Gastroesophageal sphincter (tissue), 4 donors: ENCODE measurements around the gene TSPO2. TPM values are rescaled to one million over a fixed set of nuclear protein-coding genes. Genes with fewer than 3 reads are reported as not detected.

ENCODE experiments used
- ATAC-seq: fragments of 150-250 bp; one replicate; pipeline ENCODE4 v1.9.1; 2016; ENCODE audit warnings: mild to moderate bottlenecking, moderate library complexity
- H3K27ac ChIP-seq, 4 donors: fragments of 200-600 bp; sonication (generic) in 3 of 4; 1 replicate in 3 of 4; 2 replicates in 1 of 4; pipeline ENCODE4 v1.5.1; 2016 to 2019
- H3K27me3 ChIP-seq: fragments of 200-600 bp; sonication (generic); one replicate; pipeline ENCODE4 v1.5.1; 2019
- H3K36me3 ChIP-seq, 2 donors: fragments of 200-600 bp; sonication (generic); one replicate each; pipeline ENCODE4 v1.5.1; 2019; ENCODE audit warnings: control low read depth in 1 of 2
- H3K4me1 ChIP-seq, 3 donors: fragments of 200-600 bp; sonication (generic); 1 replicate in 2 of 3; 2 replicates in 1 of 3; pipeline ENCODE4 v1.5.1; 2016 to 2019; ENCODE audit warnings: control low read depth in 2 of 3
- H3K4me3 ChIP-seq, 2 donors: fragments of 200-600 bp; sonication (generic); one replicate each; pipeline ENCODE4 v1.5.1; 2019; ENCODE audit warnings: mild to moderate bottlenecking in 1 of 2, moderate library complexity in 1 of 2
- H3K9me3 ChIP-seq, 3 donors: fragments of 200-600 bp; sonication (generic); one replicate each; pipeline ENCODE4 v1.5.1; 2017 to 2019; ENCODE audit warnings: control low read depth in 2 of 3
- EP300 ChIP-seq: sonication (generic); formaldehyde crosslinking; IDR thresholded peaks from one replicate; pipeline ENCODE4 v1.6.1; 2017; ENCODE audit warnings: antibody characterized with exemption, mild to moderate bottlenecking
- POLR2A ChIP-seq, 2 donors: fragments of 450-650 bp; IDR thresholded peaks; one replicate each; pipeline ENCODE4 v1.6.1; 2017; ENCODE audit warnings: antibody characterized with exemption in 2 of 2, mild to moderate bottlenecking in 2 of 2, moderate library complexity in 1 of 2
- POLR2AphosphoS5 ChIP-seq: sonication (generic); formaldehyde crosslinking; IDR thresholded peaks from one replicate; pipeline ENCODE4 v1.6.1; 2017; ENCODE audit warnings: antibody characterized with exemption
- WGBS, 2 donors: methylation state at CpG; one replicate each; pipeline ENCODE4 v1.1.5; 2018; ENCODE audit warnings: low coverage in 1 of 2; 5-methylcytosine and 5-hydroxymethylcytosine counted together
- total RNA-seq, 4 donors: library from RNA; depleted of rRNA; stranded (reverse); fragments of >200 nt; gene quantifications; one replicate each; pipeline ENCODE4 v1.1.0, GENCODE V29; 2016
- TF ChIP-seq, protein P1 (sequence below), 4 experiments: fragments of 200-600 bp in 2 of 4; fragments of 450-650 bp in 2 of 4; sonication (generic) in 1 of 4; IDR thresholded peaks; one replicate each; pipeline ENCODE4 v1.5.1; 2017 to 2019; ENCODE audit warnings: antibody characterized with exemption in 4 of 4, mild to moderate bottlenecking in 2 of 4, moderate library complexity in 2 of 4

The TSPO2 gene
- total RNA-seq, 4 donors from 2014 or later: not detected

- H3K27me3 ChIP-seq: no peaks in the 10 kb centered on the region
- no peaks in the 10 kb centered on the region for H3K36me3 ChIP-seq
- 55 to 85% methylated on average over 3 of the region's 3 CpGs for WGBS, 2 donors
- peaks cover 0 to 25% (median 0%) of the 10 kb centered on the region in 3 donors for H3K4me1 ChIP-seq
- no peak overlapping the region for H3K27ac ChIP-seq
- TF ChIP-seq, protein P1, sequence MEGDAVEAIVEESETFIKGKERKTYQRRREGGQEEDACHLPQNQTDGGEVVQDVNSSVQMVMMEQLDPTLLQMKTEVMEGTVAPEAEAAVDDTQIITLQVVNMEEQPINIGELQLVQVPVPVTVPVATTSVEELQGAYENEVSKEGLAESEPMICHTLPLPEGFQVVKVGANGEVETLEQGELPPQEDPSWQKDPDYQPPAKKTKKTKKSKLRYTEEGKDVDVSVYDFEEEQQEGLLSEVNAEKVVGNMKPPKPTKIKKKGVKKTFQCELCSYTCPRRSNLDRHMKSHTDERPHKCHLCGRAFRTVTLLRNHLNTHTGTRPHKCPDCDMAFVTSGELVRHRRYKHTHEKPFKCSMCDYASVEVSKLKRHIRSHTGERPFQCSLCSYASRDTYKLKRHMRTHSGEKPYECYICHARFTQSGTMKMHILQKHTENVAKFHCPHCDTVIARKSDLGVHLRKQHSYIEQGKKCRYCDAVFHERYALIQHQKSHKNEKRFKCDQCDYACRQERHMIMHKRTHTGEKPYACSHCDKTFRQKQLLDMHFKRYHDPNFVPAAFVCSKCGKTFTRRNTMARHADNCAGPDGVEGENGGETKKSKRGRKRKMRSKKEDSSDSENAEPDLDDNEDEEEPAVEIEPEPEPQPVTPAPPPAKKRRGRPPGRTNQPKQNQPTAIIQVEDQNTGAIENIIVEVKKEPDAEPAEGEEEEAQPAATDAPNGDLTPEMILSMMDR (IDR thresholded peaks at IDR 0.05): no peak
- TF ChIP-seq POLR2AphosphoS5 (no peak), POLR2A (IDR thresholded peaks at IDR 0.05) (no peak), EP300 (no peak)
- ATAC-seq: no peak
- no peaks in the 10 kb centered on the region for H3K9me3 ChIP-seq
- H3K4me3 ChIP-seq: no peak overlapping the region
Measured at GRCh38 chr6:41050536-41050935, 8.3 kb downstream of the TSPO2 start.

- Histone ChIP-seq H3K36me3 (no peaks in the 10 kb centered on the region), H3K4me1 (peaks cover 0 to 39% (median 0%) of the 10 kb centered on the region in 3 donors), H3K27me3 (no peaks in the 10 kb centered on the region), H3K27ac (no peak overlapping the region), H3K4me3 (no peak overlapping the region), H3K9me3 (no peaks in the 10 kb centered on the region)
- WGBS, 2 donors: 43 to 69% methylated on average over 5 of the region's 5 CpGs
- no peak for ATAC-seq
- TF ChIP-seq EP300: no peak
- no peak for TF ChIP-seq POLR2AphosphoS5
- no peak for TF ChIP-seq POLR2A (IDR thresholded peaks at IDR 0.05)
- TF ChIP-seq, protein P1 (IDR thresholded peaks at IDR 0.05): no peak
Measured at GRCh38 chr6:41051873-41052272, 9.6 kb downstream of the TSPO2 start.

- no peaks in the 10 kb centered on the region for H3K36me3 ChIP-seq
- H3K9me3 ChIP-seq: no peaks in the 10 kb centered on the region
- ATAC-seq: no peak
- peak within 1 kb of the TSS in 3 of 4 donors; percentile 37 to 74 (median 74) for H3K27ac ChIP-seq
- no peak within 1 kb of the TSS for H3K4me3 ChIP-seq
- H3K4me1 ChIP-seq: peaks cover 0 to 46% (median 0%) of the 10 kb centered on the region in 3 donors
- TF ChIP-seq EP300: no peak
- TF ChIP-seq POLR2A (IDR thresholded peaks at IDR 0.05): no peak
- TF ChIP-seq, protein P1 (IDR thresholded peaks at IDR 0.05): no peak
- no peak for TF ChIP-seq POLR2AphosphoS5
- WGBS, 2 donors: 28% methylated on average over 2 to 4 of the region's 5 CpGs
- no peaks in the 10 kb centered on the region for H3K27me3 ChIP-seq
Measured at GRCh38 chr6:41053041-41053440, 10.8 kb downstream of the TSPO2 start, which contains the start of gene APOBEC2. Gene APOBEC2 (plus strand): TSS chr6:41053202. CDS start chr6:41053348, 146 bp downstream.

GRCh38 chr6:41054511-41054910 is 12.2 kb downstream of the TSPO2 start:
- TF ChIP-seq EP300 (no peak), POLR2A (IDR thresholded peaks at IDR 0.05) (no peak), POLR2AphosphoS5 (no peak)
- TF ChIP-seq, protein P1 (IDR thresholded peaks at IDR 0.05): no peak
- Histone ChIP-seq H3K9me3 (no peaks in the 10 kb centered on the region), H3K27me3 (no peaks in the 10 kb centered on the region), H3K27ac (peak overlapping the region in 3 of 4 donors; percentile 36 to 74 (median 69)), H3K4me1 (peaks cover 0 to 60% (median 5%) of the 10 kb centered on the region in 3 donors), H3K4me3 (no peak overlapping the region), H3K36me3 (no peaks in the 10 kb centered on the region)
- 94 to 100% methylated on average over 3 of the region's 3 CpGs for WGBS, 2 donors
- ATAC-seq: no peak

- peak overlapping the region in 3 of 4 donors; percentile 36 to 74 (median 69) for H3K27ac ChIP-seq
- ATAC-seq: peak; percentile 22
- 24 to 38% methylated on average over 3 of the region's 3 CpGs for WGBS, 2 donors
Measured at GRCh38 chr6:41055149-41055548, 12.9 kb downstream of the TSPO2 start.

More at GRCh38 chr6:41055149-41055548, 12.9 kb downstream of the TSPO2 start:
- Histone ChIP-seq H3K27me3 (no peaks in the 10 kb centered on the region), H3K36me3 (no peaks in the 10 kb centered on the region), H3K4me1 (peaks cover 0 to 62% (median 5%) of the 10 kb centered on the region in 3 donors), H3K9me3 (no peaks in the 10 kb centered on the region), H3K4me3 (no peak overlapping the region)
- TF ChIP-seq POLR2A (IDR thresholded peaks at IDR 0.05): no peak
- TF ChIP-seq EP300: no peak
- TF ChIP-seq, protein P1 (IDR thresholded peaks at IDR 0.05): no peak
- TF ChIP-seq POLR2AphosphoS5: no peak
